HEK293 (cell line): ENCODE data around the gene HGFAC.

Experiments used
- ZNF768 ChIP-seq: fragments of 450-650 bp; formaldehyde crosslinking; IDR thresholded peaks from 2 replicates; pipeline ENCODE4 v1.5.1; 2018; ENCODE audit warnings: missing biosample characterization, mild to moderate bottlenecking, missing genetic modification characterization
- ZNF777 ChIP-seq: fragments of 450-650 bp; formaldehyde crosslinking; IDR thresholded peaks from 2 replicates; pipeline ENCODE4 v1.5.1; 2017; ENCODE audit warnings: missing biosample characterization, missing genetic modification characterization, borderline replicate concordance
- TF ChIP-seq, protein P1 (sequence below): fragments of 450-650 bp; formaldehyde crosslinking; IDR thresholded peaks from 2 replicates; pipeline ENCODE4 v1.5.1; 2016; ENCODE audit warnings: missing biosample characterization, missing genetic modification characterization
- TF ChIP-seq, protein P2 (sequence below): fragments of 450-650 bp; formaldehyde crosslinking; IDR thresholded peaks from 2 replicates; pipeline ENCODE4 v1.5.1; 2017; ENCODE audit warnings: missing biosample characterization, missing genetic modification characterization
- TF ChIP-seq, protein P3 (sequence below): fragments of 450-650 bp; formaldehyde crosslinking; IDR thresholded peaks from 2 replicates; pipeline ENCODE4 v1.5.1; 2016; ENCODE audit warnings: missing biosample characterization, missing genetic modification characterization
- TF ChIP-seq, protein P4 (sequence below): fragments of 450-650 bp; formaldehyde crosslinking; IDR thresholded peaks from 2 replicates; pipeline ENCODE4 v1.5.1; 2017; ENCODE audit warnings: missing biosample characterization, missing genetic modification characterization
- TF ChIP-seq, protein P5 (sequence below): fragments of 450-650 bp; formaldehyde crosslinking; IDR thresholded peaks from 2 replicates; pipeline ENCODE4 v1.5.1; 2016; ENCODE audit warnings: missing biosample characterization, missing genetic modification characterization

DNA sequence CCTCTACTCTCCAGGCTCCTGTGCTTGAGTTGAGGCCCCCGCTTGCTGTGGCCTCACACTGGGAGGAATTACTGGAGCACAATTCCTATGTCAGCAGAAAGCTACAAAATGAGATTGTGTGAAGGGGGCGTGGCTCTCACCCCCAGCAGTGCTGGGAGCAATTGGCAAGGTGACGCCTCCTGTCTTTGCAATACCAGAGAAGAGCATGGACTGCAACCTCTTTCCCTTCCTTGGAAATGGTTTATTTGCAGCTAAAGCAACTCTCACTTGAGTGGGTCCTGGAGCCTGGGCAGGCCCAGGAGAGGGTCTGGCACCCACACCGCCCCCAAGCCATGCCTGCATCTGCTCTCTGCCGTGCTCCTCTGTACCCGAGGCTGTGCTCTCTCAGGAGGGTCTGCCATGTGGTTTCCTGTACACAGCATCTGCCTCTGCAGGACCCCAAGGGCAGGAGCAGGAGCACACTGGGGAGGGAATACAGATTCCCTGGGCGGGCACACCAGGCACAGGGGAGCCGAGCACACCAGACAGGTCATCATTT, 32.9 kb upstream of the HGFAC start:
- TF ChIP-seq, protein P1, sequence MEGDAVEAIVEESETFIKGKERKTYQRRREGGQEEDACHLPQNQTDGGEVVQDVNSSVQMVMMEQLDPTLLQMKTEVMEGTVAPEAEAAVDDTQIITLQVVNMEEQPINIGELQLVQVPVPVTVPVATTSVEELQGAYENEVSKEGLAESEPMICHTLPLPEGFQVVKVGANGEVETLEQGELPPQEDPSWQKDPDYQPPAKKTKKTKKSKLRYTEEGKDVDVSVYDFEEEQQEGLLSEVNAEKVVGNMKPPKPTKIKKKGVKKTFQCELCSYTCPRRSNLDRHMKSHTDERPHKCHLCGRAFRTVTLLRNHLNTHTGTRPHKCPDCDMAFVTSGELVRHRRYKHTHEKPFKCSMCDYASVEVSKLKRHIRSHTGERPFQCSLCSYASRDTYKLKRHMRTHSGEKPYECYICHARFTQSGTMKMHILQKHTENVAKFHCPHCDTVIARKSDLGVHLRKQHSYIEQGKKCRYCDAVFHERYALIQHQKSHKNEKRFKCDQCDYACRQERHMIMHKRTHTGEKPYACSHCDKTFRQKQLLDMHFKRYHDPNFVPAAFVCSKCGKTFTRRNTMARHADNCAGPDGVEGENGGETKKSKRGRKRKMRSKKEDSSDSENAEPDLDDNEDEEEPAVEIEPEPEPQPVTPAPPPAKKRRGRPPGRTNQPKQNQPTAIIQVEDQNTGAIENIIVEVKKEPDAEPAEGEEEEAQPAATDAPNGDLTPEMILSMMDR (tag by site-specific recombination), result no peak
- TF ChIP-seq ZNF768 (no peak), ZNF777 (tag by site-specific recombination) (no peak)
- TF ChIP-seq, protein P2, sequence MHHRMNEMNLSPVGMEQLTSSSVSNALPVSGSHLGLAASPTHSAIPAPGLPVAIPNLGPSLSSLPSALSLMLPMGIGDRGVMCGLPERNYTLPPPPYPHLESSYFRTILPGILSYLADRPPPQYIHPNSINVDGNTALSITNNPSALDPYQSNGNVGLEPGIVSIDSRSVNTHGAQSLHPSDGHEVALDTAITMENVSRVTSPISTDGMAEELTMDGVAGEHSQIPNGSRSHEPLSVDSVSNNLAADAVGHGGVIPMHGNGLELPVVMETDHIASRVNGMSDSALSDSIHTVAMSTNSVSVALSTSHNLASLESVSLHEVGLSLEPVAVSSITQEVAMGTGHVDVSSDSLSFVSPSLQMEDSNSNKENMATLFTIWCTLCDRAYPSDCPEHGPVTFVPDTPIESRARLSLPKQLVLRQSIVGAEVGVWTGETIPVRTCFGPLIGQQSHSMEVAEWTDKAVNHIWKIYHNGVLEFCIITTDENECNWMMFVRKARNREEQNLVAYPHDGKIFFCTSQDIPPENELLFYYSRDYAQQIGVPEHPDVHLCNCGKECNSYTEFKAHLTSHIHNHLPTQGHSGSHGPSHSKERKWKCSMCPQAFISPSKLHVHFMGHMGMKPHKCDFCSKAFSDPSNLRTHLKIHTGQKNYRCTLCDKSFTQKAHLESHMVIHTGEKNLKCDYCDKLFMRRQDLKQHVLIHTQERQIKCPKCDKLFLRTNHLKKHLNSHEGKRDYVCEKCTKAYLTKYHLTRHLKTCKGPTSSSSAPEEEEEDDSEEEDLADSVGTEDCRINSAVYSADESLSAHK, result no peak
- TF ChIP-seq, protein P3, sequence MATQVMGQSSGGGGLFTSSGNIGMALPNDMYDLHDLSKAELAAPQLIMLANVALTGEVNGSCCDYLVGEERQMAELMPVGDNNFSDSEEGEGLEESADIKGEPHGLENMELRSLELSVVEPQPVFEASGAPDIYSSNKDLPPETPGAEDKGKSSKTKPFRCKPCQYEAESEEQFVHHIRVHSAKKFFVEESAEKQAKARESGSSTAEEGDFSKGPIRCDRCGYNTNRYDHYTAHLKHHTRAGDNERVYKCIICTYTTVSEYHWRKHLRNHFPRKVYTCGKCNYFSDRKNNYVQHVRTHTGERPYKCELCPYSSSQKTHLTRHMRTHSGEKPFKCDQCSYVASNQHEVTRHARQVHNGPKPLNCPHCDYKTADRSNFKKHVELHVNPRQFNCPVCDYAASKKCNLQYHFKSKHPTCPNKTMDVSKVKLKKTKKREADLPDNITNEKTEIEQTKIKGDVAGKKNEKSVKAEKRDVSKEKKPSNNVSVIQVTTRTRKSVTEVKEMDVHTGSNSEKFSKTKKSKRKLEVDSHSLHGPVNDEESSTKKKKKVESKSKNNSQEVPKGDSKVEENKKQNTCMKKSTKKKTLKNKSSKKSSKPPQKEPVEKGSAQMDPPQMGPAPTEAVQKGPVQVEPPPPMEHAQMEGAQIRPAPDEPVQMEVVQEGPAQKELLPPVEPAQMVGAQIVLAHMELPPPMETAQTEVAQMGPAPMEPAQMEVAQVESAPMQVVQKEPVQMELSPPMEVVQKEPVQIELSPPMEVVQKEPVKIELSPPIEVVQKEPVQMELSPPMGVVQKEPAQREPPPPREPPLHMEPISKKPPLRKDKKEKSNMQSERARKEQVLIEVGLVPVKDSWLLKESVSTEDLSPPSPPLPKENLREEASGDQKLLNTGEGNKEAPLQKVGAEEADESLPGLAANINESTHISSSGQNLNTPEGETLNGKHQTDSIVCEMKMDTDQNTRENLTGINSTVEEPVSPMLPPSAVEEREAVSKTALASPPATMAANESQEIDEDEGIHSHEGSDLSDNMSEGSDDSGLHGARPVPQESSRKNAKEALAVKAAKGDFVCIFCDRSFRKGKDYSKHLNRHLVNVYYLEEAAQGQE (tag by site-specific recombination), result no peak
- TF ChIP-seq, protein P4, sequence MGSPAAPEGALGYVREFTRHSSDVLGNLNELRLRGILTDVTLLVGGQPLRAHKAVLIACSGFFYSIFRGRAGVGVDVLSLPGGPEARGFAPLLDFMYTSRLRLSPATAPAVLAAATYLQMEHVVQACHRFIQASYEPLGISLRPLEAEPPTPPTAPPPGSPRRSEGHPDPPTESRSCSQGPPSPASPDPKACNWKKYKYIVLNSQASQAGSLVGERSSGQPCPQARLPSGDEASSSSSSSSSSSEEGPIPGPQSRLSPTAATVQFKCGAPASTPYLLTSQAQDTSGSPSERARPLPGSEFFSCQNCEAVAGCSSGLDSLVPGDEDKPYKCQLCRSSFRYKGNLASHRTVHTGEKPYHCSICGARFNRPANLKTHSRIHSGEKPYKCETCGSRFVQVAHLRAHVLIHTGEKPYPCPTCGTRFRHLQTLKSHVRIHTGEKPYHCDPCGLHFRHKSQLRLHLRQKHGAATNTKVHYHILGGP (tag by site-specific recombination), result no peak
- TF ChIP-seq, protein P5, sequence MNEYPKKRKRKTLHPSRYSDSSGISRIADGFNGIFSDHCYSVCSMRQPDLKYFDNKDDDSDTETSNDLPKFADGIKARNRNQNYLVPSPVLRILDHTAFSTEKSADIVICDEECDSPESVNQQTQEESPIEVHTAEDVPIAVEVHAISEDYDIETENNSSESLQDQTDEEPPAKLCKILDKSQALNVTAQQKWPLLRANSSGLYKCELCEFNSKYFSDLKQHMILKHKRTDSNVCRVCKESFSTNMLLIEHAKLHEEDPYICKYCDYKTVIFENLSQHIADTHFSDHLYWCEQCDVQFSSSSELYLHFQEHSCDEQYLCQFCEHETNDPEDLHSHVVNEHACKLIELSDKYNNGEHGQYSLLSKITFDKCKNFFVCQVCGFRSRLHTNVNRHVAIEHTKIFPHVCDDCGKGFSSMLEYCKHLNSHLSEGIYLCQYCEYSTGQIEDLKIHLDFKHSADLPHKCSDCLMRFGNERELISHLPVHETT (tag by site-specific recombination), result no peak
